Neural progenitor cell (in vitro differentiated cells): ENCODE measurements around the gene SLC44A2. TPM values are rescaled to one million over a fixed set of nuclear protein-coding genes. Genes with fewer than 3 reads are reported as not detected.

Experiments
- DNase-seq: peaks from one replicate; pipeline ENCODE4 v3.0.0-alpha.2; 2016; ENCODE audit warnings: low spot score
- H2AFZ ChIP-seq: fragments of 200-600 bp; sonication (generic); replicated peaks from 2 replicates; pipeline ENCODE4 v1.6.1; 2016; ENCODE audit warnings: antibody characterized with exemption
- H3F3A ChIP-seq: fragments of 200-600 bp; sonication (generic); 2 replicates; pipeline ENCODE4 v1.6.1; 2016; ENCODE audit warnings: antibody characterized with exemption, low read depth
- H3K27ac ChIP-seq: fragments of 200-600 bp; sonication (generic); 2 replicates; pipeline ENCODE4 v1.5.1; 2016; ENCODE audit warnings: mild to moderate bottlenecking
- H3K27me3 ChIP-seq: fragments of 200-600 bp; sonication (generic); 2 replicates; pipeline ENCODE4 v1.6.1; 2016; ENCODE audit warnings: mild to moderate bottlenecking, moderate library complexity
- H3K36me3 ChIP-seq: fragments of 200-600 bp; sonication (generic); 2 replicates; pipeline ENCODE4 v1.5.1; 2016
- H3K4me1 ChIP-seq: fragments of 200-600 bp; sonication (generic); 2 replicates; pipeline ENCODE4 v1.6.1; 2016; ENCODE audit warnings: mixed run types
- H3K4me2 ChIP-seq: fragments of 200-600 bp; sonication (generic); 2 replicates; pipeline ENCODE4 v1.6.1; 2016
- H3K4me3 ChIP-seq: fragments of 200-600 bp; sonication (generic); 2 replicates; pipeline ENCODE4 v1.5.1; 2016
- H3K79me2 ChIP-seq: fragments of 200-600 bp; sonication (generic); 2 replicates; pipeline ENCODE4 v1.6.1; 2016; ENCODE audit warnings: low read depth
- H3K9ac ChIP-seq: fragments of 200-600 bp; sonication (generic); 2 replicates; pipeline ENCODE4 v1.6.1; 2016
- H3K9me3 ChIP-seq: fragments of 200-600 bp; sonication (generic); 2 replicates; pipeline ENCODE4 v1.5.1; 2016; ENCODE audit warnings: low read depth
- H4K20me1 ChIP-seq: fragments of 200-600 bp; sonication (generic); 2 replicates; pipeline ENCODE4 v1.6.1; 2016; ENCODE audit warnings: low read depth
- H3K27ac Mint-ChIP-seq: 3 replicates; pipeline ENCODE4 v1.8.0; 2021; ENCODE audit warnings: mixed read lengths
- H3K27me3 Mint-ChIP-seq: 2 replicates; pipeline ENCODE4 v1.8.0; 2022; ENCODE audit warnings: low read depth, mild to moderate bottlenecking, inconsistent platforms, moderate library complexity, mixed read lengths; ENCODE audit not compliant: insufficient read depth
- H3K36me3 Mint-ChIP-seq: 3 replicates; pipeline ENCODE4 v1.8.0; 2021; ENCODE audit warnings: mixed read lengths
- H3K4me1 Mint-ChIP-seq: 3 replicates; pipeline ENCODE4 v1.8.0; 2021; ENCODE audit warnings: mixed read lengths
- H3K4me3 Mint-ChIP-seq: 3 replicates; pipeline ENCODE4 v1.8.0; 2021; ENCODE audit warnings: mild to moderate bottlenecking, moderate library complexity, mixed read lengths
- H3K9me3 Mint-ChIP-seq: 3 replicates; pipeline ENCODE4 v1.8.0; 2020; ENCODE audit warnings: mixed read lengths
- EZH2 ChIP-seq: fragments of 200-600 bp; sonication (generic); IDR thresholded peaks from 2 replicates; pipeline ENCODE4 v1.6.1; 2017; ENCODE audit warnings: antibody characterized with exemption, mild to moderate bottlenecking, moderate library complexity
- EZH2phosphoT487 ChIP-seq: fragments of 200-600 bp; sonication (generic); IDR thresholded peaks from 2 replicates; pipeline ENCODE4 v1.6.1; 2017; ENCODE audit warnings: antibody characterized with exemption
- total RNA-seq: library from RNA; depleted of rRNA; stranded (reverse); fragments of >200 nt; gene quantifications from 2 replicates; pipeline ENCODE4 v1.2.3, GENCODE V29; 2015; ENCODE audit warnings: low replicate concordance
- TF ChIP-seq, protein P1 (sequence below): fragments of 200-600 bp; sonication (generic); IDR thresholded peaks from 2 replicates; pipeline ENCODE4 v1.5.1; 2017; ENCODE audit warnings: antibody characterized with exemption, mild to moderate bottlenecking

Gene SLC44A2
- total RNA-seq, 1 donor from 2014 or later, result 45.6 TPM

DNA sequence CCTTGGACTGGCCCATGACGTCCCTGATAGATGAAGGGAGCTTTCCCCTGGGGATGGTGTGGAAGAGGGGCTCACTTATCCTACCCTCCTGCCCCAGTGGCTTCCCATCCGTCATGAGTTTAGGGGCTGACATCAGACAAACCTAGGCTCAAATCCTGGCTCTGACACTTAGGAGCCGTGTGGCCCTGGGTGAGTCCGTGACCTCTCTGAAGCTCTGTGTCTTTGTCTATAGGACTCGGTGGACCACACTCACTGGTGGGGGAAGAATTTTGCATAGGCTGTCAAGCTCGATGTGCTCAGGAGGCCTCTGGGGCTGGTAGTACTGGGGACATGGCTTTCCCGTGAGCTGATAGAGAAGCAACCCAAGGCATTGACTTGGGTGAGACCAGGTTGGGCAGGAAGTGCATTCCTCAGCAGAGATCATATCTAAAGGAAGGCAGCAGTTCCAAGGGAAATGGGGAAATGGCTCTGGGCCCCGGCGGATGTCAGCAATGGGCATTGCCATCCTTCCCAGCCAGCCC is 20.8 kb upstream of the SLC44A2 start:
- Histone ChIP-seq H4K20me1 (peaks cover 19% of the 10 kb centered on the region), H3F3A (peaks cover 14% of the 10 kb centered on the region), H3K9ac (no peak overlapping the region), H3K27me3 (peaks cover 11% of the 10 kb centered on the region), H3K27ac (no peak overlapping the region), H3K9me3 (no peaks in the 10 kb centered on the region), H3K79me2 (peaks cover 63% of the 10 kb centered on the region), H2AFZ (no peak overlapping the region), H3K36me3 (no peaks in the 10 kb centered on the region), H3K4me3 (no peak overlapping the region), H3K4me1 (peaks cover 15% of the 10 kb centered on the region), H3K4me2 (peak overlapping the region; percentile 96)
- no peak for DNase-seq
- Mint-ChIP-seq H3K4me1 (peaks cover 18% of the 10 kb centered on the region), H3K27ac (no peak overlapping the region), H3K27me3 (peaks cover 8% of the 10 kb centered on the region), H3K36me3 (peaks cover 2% of the 10 kb centered on the region), H3K4me3 (peak overlapping the region; percentile 91), H3K9me3 (no peaks in the 10 kb centered on the region)
- no peak for TF ChIP-seq EZH2
- TF ChIP-seq, protein P1, sequence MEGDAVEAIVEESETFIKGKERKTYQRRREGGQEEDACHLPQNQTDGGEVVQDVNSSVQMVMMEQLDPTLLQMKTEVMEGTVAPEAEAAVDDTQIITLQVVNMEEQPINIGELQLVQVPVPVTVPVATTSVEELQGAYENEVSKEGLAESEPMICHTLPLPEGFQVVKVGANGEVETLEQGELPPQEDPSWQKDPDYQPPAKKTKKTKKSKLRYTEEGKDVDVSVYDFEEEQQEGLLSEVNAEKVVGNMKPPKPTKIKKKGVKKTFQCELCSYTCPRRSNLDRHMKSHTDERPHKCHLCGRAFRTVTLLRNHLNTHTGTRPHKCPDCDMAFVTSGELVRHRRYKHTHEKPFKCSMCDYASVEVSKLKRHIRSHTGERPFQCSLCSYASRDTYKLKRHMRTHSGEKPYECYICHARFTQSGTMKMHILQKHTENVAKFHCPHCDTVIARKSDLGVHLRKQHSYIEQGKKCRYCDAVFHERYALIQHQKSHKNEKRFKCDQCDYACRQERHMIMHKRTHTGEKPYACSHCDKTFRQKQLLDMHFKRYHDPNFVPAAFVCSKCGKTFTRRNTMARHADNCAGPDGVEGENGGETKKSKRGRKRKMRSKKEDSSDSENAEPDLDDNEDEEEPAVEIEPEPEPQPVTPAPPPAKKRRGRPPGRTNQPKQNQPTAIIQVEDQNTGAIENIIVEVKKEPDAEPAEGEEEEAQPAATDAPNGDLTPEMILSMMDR, result no peak

DNA sequence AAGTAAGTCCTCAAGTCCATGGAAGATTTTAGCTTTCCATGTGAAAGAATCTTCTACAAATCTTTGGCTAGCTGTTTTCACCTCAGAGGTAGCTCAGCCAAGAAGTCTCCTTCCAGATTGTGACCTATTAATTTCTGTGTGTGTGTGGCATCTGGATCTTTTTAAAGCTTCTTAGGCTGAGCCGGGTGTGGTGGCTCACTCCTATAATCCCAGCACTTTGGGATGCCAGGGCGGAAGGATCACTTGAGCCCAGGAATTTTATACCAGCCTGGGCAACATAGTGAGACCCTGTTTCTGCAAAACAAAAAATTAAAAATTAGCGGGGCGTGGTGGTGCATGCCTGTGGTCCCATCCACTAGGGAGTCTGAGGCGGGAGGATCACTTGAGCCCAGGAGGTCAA is 13.4 kb upstream of the SLC44A2 start:
- DNase-seq, result no peak
- Histone ChIP-seq H3K4me1 (no peaks in the 10 kb centered on the region), H4K20me1 (peaks cover 26% of the 10 kb centered on the region), H3K9ac (no peak overlapping the region), H3F3A (no peaks in the 10 kb centered on the region), H3K4me3 (no peak overlapping the region), H3K27ac (no peak overlapping the region), H2AFZ (no peak overlapping the region), H3K36me3 (no peaks in the 10 kb centered on the region), H3K27me3 (no peaks in the 10 kb centered on the region), H3K4me2 (no peak overlapping the region), H3K9me3 (no peaks in the 10 kb centered on the region), H3K79me2 (peaks cover 86% of the 10 kb centered on the region)
- Mint-ChIP-seq H3K27me3 (no peaks in the 10 kb centered on the region), H3K4me1 (no peaks in the 10 kb centered on the region), H3K27ac (no peak overlapping the region), H3K9me3 (no peaks in the 10 kb centered on the region), H3K36me3 (peaks cover 8% of the 10 kb centered on the region), H3K4me3 (no peak overlapping the region)
- no peak for TF ChIP-seq EZH2phosphoT487
- TF ChIP-seq EZH2, result no peak
- TF ChIP-seq, protein P1, result no peak

DNA sequence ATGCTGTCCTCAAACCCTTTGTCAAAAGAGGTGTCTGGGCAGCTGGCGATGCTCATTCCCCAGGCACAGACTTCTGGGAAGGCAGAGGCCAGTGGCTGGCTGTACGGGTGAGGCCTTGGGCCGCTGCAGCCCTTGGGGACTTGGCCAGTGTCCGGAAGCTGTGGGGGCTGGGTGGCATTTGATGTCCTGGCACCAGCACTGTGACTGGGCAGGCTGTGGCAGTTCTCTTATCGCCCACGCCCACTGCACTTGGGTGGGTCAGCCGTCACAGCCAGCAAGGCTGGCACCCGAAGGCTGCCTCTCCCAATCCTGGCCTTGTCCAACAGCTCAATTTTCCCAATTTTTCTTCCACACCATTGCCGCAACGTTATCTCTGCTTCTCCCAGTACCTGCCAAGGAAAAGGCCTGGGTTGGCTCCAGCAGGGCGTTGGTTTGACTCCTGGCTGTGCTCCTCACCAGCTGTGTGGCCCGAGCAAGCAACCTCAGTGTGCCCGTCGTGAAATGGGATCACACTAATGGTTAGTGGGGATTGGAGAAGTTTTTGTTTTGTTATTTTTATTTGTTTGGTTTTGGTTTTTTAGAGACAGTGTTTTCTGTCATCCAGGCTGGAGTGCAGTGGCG is 12.7 kb upstream of the SLC44A2 start:
- TF ChIP-seq EZH2, result no peak
- TF ChIP-seq EZH2phosphoT487, result no peak
- TF ChIP-seq, protein P1, result no peak
- Histone ChIP-seq H3F3A (no peaks in the 10 kb centered on the region), H2AFZ (no peak overlapping the region), H3K9me3 (no peaks in the 10 kb centered on the region), H4K20me1 (peaks cover 21% of the 10 kb centered on the region), H3K4me3 (no peak overlapping the region), H3K27me3 (no peaks in the 10 kb centered on the region), H3K36me3 (no peaks in the 10 kb centered on the region), H3K27ac (no peak overlapping the region), H3K4me1 (no peaks in the 10 kb centered on the region), H3K79me2 (peaks cover 89% of the 10 kb centered on the region), H3K9ac (no peak overlapping the region), H3K4me2 (no peak overlapping the region)
- no peak overlapping the region for H3K27ac Mint-ChIP-seq
- H3K9me3 Mint-ChIP-seq, result no peaks in the 10 kb centered on the region
- no peak for DNase-seq
- H3K4me1 Mint-ChIP-seq, result peaks cover 3% of the 10 kb centered on the region
- H3K4me3 Mint-ChIP-seq, result no peak overlapping the region
- peaks cover 3% of the 10 kb centered on the region for H3K27me3 Mint-ChIP-seq
- H3K36me3 Mint-ChIP-seq, result peaks cover 5% of the 10 kb centered on the region
